HG02981 (cell line): ENCODE results near the gene DCAF8.

Source experiments
- ATAC-seq: cut with Tn5 transposase; IDR thresholded peaks from one replicate; pipeline ENCODE4 v1.9.1; 2021; ENCODE audit warnings: mild to moderate bottlenecking, moderate library complexity; ENCODE audit not compliant: unreplicated experiment

Gene DCAF8

DNA sequence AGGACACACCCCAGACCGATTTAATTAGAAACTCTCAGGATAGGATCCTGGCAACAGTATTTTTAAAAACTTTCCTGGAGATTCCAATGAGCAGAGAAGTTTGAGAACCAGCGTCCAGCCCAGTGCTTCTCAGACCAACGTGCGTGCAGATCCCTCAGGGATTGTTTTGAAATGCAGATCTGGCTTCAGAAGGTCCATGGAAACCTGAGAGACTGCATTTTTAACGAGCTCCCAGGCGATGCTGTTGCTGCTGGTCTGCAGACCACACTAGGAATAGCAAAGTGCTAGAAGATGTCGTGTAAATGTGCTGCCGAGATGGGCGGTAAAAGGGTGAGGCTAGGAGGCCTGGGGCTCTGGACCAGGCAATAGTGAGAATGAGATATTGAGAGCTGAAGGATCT lies 90.4 kb downstream of the DCAF8 start:
- ATAC-seq = no peak

DNA sequence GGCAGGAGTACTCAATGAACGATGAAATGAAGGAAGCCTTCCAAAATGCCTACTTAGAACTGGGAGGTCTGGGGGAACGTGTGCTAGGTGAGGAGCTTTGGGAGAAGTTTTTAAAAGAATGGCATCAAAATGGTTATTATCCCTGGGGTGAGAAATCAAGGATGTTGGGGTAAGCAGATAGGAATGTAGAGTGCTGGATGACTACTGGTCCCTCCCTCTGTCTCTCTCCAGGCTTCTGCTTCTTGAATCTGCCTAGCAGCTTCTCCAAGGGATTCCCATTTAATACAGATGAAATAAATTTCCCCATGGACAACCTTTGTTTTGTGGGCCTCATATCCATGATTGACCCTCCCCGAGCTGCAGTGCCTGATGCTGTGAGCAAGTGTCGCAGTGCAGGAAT lies 91.0 kb downstream of the DCAF8 start:
- ATAC-seq = no peak

DNA sequence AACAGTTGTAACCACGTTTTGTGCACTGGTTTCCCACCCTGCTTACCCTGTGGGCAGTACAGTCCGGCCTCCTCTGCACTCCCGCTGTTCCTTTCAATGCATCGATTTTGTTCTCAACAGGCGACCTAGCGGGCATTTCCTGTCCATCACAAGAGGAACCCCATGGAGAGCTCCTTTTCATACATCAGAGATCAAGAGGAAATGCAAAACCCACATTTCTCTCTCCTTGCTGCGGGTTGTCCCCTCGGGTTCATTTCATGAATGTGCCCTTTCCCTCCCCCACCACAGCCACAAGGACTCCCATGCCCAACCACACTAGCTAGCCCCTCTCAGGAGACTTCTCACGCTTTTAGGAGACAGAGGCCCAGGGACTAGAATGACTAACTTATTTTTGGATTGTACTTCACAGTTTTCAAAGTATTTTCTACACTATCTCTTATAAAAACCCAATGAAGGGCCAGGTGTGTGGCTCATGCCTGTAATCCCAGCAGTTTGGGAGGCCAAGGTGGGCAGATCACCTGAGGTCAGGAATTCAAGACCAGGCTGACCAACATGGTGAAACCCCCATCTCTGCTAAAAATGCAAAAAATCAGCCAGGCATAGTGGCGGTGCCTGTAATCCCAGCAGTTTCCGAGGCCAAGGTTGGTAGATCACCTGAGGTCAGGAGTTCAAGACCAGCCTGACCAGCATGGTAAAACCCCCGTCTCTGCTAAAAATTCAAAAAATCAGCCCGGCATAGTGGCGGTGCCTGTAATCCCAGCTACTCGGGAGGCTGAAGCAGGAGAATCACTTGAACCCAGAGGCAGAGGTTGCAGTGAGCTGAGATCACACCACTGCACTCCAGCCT lies 92.6 kb downstream of the DCAF8 start:
- peak; percentile 79 for ATAC-seq

GRCh38 chr1:160168609-160169369 lies 93.6 kb downstream of the DCAF8 start:
- ATAC-seq = no peak

GRCh38 chr1:160168016-160168415 lies 94.3 kb downstream of the DCAF8 start:
- ATAC-seq = no peak

GRCh38 chr1:160167580-160167979 lies 94.8 kb downstream of the DCAF8 start:
- ATAC-seq = no peak

- no peak for ATAC-seq
Measured at GRCh38 chr1:160167056-160167455, 95.3 kb downstream of the DCAF8 start.

GRCh38 chr1:160166166-160166868 lies 96.0 kb downstream of the DCAF8 start:
- no peak for ATAC-seq
